Posterior vena cava (tissue), 2 donors: ENCODE results near the gene ATP11A. TPM values are rescaled to one million over a fixed set of nuclear protein-coding genes. Genes with fewer than 3 reads are reported as not detected.
A peak's percentile ranks its signal among the peaks of the same experiment; 100 is the strongest.

Source experiments
- DNase-seq: peaks from one replicate; pipeline ENCODE4 v3.0.0-alpha.2; 2020; ENCODE audit warnings: low spot score
- intact Hi-C, 2 donors: fragments of 100-400 bp; cut with DNase I; formaldehyde crosslinking; loops; one replicate each; pipeline versions ENCODE4 v1.14.1 to v1.14.2; 2022 to 2023
- total RNA-seq, 2 donors: library from RNA; stranded (reverse); fragmentation: NEBNext Ultra II Directional; extraction: Animal tissue kit (Norgen Biotek cat#: 25700); gene quantifications; one replicate each; pipeline ENCODE4 v1.2.1, GENCODE V29; 2021
- donor health status: DM: yes; HTN: yes; CAD: no.
- donor health status: DM: yes; HTN: yes; CAD: no.

Gene ATP11A
- total RNA-seq, 2 donors from 2014 or later: 52.4 to 55.5 TPM

GRCh38 chr13:112731667-112732616 is 42.1 kb downstream of the ATP11A start:
- intact Hi-C loops: no loop called here
- DNase-seq: peak; percentile 68

- intact Hi-C loops: no loop called here
- DNase-seq: peak; percentile 62
Observed at GRCh38 chr13:112732679-112733078, 42.8 kb downstream of the ATP11A start.

GRCh38 chr13:112733112-112733511 is 43.3 kb downstream of the ATP11A start:
- intact Hi-C loops: no loop called here
- DNase-seq: peak; percentile 26

GRCh38 chr13:112733661-112734379 is 44.0 kb downstream of the ATP11A start:
- peak; percentile 54 for DNase-seq
- intact Hi-C loops: no loop called here

GRCh38 chr13:112734696-112735547 is 45.1 kb downstream of the ATP11A start:
- intact Hi-C loops: no loop called here
- peak; percentile 47 for DNase-seq

- intact Hi-C loops: no loop called here
- DNase-seq: peak; percentile 69
Observed at GRCh38 chr13:112735791-112736190, 46.0 kb downstream of the ATP11A start.

- intact Hi-C loops: no loop called here
Observed at GRCh38 chr13:112737294-112737693, 47.5 kb downstream of the ATP11A start.

GRCh38 chr13:112738606-112739005 is 48.8 kb downstream of the ATP11A start:
- intact Hi-C loops: no loop called here

More at GRCh38 chr13:112737294-112737693, 47.5 kb downstream of the ATP11A start:
- DNase-seq: peak; percentile 32

GRCh38 chr13:112740502-112741131 is 50.8 kb downstream of the ATP11A start:
- DNase-seq: peak; percentile 82
- intact Hi-C loops: no loop called here

More at GRCh38 chr13:112738606-112739005, 48.8 kb downstream of the ATP11A start:
- DNase-seq: peak; percentile 55

- peak; percentile 38 for DNase-seq
- intact Hi-C loops: no loop called here
Observed at GRCh38 chr13:112741185-112741755, 51.4 kb downstream of the ATP11A start.

- intact Hi-C loops: no loop called here
- no peak for DNase-seq
Observed at GRCh38 chr13:112741835-112742570, 52.2 kb downstream of the ATP11A start.

GRCh38 chr13:112742583-112742982 is 52.7 kb downstream of the ATP11A start:
- intact Hi-C loops: no loop called here

GRCh38 chr13:112743451-112744167 is 53.8 kb downstream of the ATP11A start:
- intact Hi-C loops: no loop called here
- DNase-seq: no peak

More at GRCh38 chr13:112742583-112742982, 52.7 kb downstream of the ATP11A start:
- DNase-seq: no peak

- intact Hi-C loops: no loop called here
- DNase-seq: no peak
Observed at GRCh38 chr13:112744168-112745021, 54.6 kb downstream of the ATP11A start.

- DNase-seq: peak; percentile 59
Observed at GRCh38 chr13:112746044-112746443, 56.2 kb downstream of the ATP11A start.

GRCh38 chr13:112747256-112747655 is 57.4 kb downstream of the ATP11A start:
- no peak for DNase-seq
- intact Hi-C loops: no loop called here

More at GRCh38 chr13:112746044-112746443, 56.2 kb downstream of the ATP11A start:
- intact Hi-C loops: no loop called here
